HG03066 (cell line): ENCODE data around the gene ANAPC16.
A peak's percentile ranks its signal among the peaks of the same experiment; 100 is the strongest.
"Not testable (repeated sequence)": the region's sequence is repeated elsewhere in the genome, so short reads cannot be mapped to it uniquely, and the experiment has no call there.

Experiments
- ATAC-seq: cut with Tn5 transposase; IDR thresholded peaks from one replicate; pipeline ENCODE4 v1.9.1; 2021; ENCODE audit warnings: low read depth; ENCODE audit not compliant: unreplicated experiment

Gene ANAPC16

DNA sequence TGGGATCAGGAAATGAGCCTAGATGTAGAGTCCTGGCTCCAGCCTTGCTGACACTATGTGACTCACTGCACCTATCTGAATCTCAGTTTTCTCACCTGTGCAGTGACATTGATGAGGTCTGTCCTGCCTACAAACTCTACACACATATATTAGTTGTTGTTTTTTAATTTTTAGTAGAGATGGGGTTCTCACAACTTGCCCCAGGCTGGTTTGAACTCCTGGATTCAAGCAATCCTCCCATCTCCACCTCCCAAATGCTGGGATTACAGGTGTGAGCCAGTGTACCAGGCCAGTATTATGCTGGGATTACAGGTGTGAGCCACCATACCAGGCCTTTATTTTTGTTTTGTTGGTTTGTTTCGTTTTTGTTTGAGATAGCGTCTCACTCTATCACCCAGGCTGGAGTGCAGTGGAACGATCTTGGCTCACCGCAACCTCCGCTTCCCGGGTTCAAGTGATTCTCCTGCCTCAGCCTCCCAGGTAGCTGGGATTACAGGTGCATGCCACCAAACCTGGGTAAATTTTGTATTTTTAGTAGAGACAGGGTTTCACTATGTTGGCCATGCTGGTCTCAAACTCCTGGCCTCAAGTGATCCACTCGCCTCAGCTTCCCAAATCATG is 46.1 kb downstream of the ANAPC16 start:
- peak; percentile 5 for ATAC-seq

DNA sequence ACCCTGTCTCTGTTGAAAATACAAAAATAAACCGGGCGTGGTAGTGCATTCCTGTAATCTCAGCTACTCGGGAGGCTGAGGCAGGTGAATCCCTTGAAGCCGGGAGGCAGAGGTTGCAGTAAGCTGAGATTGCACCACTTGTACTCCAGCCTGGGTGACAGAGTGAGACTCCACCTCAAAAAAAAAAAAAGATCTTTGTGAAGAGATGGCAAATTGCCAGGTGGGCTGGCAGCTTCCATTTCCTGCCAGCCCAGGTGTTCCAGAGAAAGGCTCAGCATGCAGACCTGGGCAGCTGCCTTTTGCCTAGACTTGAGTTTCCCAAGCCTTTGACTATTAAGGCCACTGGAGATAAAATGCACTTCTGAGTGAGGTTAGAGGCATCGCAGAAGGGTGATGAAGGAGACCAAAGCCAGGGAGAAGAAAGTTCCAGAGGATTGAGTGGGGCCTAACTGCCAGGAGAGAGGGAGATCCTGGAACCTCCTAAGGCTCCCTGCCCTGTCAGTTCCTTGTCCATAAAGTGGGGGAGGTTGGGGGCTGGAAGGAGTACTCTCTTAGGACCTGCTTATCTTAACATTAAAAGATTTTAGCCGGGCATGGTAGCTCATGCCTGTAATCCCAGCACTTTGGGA is 47.9 kb downstream of the ANAPC16 start:
- ATAC-seq, result no peak

DNA sequence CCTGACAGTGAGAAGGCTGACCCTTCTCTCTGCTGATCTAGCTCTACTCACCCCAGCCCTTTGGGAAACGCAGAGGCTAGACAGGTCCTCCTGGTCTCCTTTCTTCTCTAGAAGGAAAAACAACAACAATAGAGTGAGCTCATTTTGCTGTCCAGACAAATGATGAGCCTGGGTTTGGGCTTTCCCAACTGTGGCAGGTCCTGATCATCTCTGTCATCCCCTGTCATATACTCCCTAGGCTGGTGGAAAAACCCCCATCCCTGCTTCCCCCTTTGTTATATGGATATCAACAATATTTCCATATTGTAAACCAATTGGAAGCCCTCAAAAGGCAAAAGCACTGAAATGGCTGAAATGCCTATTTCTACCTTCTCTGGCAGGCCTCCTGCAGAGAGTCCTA is 48.7 kb downstream of the ANAPC16 start:
- no peak for ATAC-seq

DNA sequence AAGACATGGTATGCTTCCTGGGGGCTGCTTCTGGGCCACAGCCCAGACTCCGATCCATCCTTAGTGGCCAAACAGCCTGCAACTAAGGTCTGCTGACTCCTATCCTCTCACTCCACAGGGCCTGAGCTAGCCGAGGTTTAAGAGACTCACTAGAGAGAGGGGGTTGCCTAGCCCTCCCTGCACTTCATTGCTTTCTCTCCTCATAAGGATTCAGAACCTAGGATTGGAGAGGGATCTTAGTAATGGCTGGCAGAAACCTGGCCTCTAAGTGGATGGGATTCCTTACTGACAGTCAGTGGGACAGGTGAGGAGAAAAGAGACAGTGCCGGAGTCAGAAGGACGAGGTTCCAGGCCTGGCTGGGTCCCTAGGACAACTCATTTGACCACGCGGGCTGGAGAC is 49.7 kb downstream of the ANAPC16 start:
- ATAC-seq, result no peak

DNA sequence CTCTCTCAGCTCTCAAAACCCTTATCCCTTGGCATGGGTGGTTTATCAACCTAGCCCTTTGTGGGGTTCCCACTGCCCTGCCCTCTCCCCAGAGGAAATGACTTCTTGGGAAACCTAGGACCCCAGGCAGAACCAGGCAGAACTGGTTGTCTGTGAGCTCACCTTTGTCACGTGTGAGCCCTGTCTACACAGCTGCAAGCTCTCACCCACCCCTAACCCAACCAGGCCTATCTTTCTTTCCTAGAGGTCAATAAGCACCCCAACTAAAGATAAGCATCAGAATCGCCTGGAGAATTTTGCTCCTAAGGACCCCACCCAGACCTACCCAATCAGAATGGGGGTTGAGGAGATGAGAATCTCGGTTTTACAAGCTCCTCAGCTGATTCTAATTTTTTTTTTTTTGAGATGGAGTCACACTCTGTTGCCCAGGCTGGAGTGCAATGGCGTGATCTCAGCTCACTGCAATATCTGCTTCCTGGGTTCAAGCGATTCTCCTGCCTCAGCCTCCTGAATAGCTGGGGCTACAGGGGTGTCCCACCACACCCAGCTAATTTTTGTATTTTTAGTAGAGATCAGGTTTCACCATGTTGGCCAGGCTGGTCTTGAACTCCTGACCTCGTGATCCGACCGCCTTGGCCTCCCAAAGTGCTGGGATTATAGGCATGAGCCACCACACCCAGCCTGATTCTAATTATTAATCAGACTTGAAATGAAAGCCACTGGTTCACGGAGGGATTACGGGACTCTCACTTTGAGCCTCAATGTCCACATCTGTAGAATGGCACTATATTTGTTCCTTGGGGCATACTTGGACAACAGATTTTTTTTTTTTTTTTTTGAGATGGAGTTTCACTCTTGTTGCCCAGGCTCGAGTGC is 50.4 kb downstream of the ANAPC16 start:
- ATAC-seq, result no peak

DNA sequence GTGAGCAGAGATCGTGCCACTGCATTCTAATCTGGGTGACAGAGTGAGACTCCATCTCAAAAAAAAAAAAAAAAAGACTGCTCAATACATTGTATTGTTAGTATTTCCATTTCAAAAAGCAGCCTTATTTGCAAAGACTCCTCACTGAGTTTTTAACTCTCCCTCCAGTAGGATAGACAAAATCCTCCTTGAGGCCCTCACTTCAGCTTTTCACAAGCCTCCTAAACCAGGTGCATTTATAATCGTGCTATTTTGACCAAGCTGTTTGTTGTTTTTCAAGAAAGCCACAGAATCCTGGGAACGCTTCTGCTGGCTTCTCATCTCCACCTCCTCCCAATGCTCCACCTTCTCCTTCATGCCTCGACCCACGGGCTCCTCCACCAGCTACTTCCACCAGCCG is 51.6 kb downstream of the ANAPC16 start:
- no peak for ATAC-seq

DNA sequence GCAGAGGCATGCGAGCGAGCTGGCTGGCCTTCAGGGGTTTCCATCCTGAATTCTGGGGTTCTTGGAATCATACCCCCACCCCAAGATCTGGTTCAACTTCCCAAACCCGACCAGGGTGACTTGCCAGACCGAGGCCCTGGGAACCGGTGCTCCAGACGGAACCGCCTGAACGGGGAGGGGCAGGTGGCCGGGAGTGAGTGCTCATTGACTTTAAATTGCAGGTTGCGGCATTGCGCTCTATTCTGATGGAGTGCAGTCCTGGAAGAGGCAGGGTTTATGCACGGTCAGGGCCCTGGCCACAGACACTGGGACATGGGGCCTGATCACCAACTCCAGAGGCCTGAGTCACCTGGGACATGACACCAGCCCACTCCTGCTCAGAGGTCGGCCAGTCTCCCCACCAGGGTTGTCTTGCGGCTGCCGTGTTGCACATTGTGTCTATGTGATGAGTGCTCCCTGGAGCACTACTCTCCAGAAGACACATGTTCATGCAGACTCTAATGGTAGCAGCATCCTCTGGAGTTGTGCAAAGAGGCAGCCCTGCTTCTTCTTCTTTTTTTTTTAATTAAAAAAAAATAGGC is 52.1 kb downstream of the ANAPC16 start:
- no peak for ATAC-seq

DNA sequence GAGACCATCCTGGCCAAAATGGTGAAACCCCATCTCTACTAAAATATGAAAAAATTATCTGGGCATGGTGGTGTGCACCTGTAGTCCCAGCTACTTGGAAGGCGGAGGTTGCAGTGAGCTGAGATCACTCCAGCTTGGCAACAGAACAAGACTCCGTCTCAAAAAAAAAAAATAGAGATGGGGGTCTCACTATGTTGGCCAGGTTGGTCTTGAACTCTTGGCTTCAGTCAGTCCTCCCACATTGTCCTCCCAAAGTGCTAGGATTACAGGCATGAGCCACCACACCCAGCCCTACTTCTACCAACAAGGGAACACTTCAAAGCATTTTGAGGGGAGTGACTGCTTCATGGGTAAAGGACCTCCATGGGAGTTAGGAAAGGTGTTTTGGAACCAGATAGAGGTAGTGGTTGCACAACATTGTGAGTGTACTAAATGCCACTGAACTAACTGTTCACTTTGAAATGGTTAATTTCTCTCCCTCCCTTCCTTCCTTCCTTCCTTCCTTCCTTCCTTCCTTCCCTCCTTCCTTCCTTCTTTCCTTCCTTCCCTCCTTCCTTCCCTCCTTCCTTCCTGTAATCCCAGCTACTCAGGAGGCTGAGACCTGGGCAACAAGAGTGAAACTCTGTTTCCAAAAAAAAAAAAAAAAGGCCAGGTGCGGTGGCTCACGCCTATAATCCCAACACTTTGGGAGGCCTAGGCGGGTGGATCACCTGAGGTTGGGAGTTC is 52.8 kb downstream of the ANAPC16 start:
- ATAC-seq, result not testable (repeated sequence)

DNA sequence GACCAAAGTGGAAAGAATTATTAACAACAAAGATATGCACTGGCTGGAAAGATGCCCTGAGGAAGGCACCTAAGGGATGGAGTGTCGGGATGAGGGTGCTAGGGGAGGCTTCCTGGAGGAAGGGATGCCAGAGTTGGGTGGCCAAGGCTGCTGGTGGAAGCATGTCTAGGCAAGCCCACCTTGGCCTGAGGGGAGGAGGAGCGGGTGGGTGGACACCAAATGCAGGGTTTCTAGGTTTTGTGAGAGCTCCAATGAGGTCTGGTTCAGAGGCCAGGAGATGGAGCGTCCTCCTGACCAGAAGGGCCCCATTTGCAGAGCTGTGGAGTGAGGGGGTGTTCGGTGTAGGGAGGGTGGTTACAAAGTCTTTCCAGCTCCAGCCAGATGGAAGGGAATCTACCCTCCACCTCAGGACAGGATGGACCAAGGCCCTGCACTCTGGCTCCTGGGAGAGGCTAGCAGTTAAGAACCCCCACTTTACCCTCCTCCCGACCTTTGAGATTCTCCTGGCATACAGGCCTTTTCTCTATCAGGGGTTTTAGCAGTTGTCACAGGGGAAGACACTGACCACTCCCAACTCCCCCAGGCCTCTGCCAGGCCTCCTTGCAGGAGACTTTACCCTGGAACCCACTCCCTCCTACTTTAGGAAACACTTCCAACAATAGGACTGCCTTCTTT is 54.9 kb downstream of the ANAPC16 start:
- ATAC-seq, result no peak

DNA sequence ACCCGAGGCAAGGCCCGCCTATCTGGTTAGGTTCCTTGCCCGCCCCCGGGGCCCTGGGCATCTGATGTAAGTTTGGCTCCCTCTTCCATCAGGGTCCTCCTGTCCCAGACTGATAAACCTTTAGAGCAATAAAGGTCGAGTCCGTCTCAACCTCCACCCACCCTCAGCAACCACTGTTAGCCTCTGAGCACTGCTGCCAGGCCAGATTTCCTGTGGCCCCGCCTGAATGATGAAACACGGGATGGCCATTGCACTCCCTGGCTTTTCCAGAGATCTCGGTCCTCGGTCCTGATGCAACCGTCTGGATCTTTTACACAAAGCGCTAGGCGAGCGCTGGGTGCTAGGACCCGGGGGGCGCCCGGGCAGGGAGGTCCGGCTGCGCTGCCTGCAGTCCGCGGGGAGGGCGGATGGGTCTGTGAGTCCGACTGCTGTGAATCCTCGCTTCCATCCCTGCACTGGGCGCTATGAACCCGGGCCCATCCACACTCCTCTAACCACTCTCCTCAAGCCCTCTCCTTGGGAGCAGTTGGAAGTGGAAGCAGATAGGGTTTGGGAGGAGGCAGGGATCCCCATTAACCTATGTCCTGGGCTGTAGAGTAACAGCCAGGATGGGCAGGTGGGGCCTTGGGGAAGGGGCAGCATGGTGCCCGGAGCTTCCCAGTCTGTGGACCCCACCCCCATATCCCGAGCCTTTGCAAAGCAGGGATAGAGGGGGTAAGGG is 57.0 kb downstream of the ANAPC16 start:
- ATAC-seq, result no peak

DNA sequence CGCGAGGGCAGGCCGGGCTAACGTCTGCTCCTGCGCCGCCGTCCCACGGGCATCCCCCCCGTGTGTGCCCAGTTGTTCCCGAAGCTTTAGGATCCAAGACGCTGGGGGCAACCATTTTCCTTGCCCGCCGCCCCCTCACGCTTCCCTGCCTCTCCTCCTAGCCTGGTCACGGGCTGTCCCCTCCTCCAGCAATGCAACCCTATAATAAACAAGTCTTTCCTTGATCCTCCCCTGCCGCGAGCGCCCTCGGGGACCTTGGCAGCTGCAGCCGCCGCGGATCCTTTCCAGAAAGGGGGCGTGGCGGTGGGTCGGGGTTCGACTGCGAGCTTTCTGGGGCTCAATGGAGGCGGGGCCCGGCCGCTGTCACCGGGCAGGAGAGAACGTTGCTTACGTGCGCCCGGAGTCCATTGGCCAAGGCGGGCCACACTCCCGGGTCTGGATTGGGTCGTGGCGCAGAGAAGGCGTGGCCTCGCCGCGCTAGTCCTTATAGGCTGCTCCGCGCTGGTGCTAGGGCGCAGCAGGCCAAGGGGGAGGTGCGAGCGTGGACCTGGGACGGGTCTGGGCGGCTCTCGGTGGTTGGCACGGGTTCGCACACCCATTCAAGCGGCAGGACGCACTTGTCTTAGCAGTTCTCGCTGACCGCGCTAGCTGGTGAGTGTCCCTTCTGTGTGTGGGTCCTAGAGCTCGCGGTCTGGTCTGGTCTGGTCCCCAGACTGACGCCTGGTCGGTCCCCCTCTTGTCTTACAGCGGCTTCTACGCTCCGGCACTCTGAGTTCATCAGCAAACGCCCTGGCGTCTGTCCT is 57.8 kb downstream of the ANAPC16 start, which contains the start of gene DDIT4:
Gene DDIT4, plus strand, starts transcription at position 515 of the 803 bp plus-strand sequence. CDS start 293 bp downstream, outside the sequence.
- ATAC-seq, result peak; percentile 66

DNA sequence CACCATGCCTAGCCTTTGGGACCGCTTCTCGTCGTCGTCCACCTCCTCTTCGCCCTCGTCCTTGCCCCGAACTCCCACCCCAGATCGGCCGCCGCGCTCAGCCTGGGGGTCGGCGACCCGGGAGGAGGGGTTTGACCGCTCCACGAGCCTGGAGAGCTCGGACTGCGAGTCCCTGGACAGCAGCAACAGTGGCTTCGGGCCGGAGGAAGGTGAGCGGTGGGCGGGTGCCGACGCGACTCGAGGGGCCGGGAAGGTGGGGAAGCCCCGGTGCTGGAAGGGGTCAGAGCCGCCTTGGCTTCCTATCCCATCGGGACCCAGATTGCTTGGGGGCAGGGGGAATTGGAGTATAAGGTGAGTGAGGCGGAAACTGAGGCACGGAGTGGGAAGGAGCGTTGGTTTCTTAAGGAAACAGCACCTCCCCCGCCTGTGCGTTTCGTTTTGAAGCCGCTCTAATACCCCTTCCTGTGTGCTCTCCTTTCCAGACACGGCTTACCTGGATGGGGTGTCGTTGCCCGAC is 58.5 kb downstream of the ANAPC16 start:
- no peak for ATAC-seq

DNA sequence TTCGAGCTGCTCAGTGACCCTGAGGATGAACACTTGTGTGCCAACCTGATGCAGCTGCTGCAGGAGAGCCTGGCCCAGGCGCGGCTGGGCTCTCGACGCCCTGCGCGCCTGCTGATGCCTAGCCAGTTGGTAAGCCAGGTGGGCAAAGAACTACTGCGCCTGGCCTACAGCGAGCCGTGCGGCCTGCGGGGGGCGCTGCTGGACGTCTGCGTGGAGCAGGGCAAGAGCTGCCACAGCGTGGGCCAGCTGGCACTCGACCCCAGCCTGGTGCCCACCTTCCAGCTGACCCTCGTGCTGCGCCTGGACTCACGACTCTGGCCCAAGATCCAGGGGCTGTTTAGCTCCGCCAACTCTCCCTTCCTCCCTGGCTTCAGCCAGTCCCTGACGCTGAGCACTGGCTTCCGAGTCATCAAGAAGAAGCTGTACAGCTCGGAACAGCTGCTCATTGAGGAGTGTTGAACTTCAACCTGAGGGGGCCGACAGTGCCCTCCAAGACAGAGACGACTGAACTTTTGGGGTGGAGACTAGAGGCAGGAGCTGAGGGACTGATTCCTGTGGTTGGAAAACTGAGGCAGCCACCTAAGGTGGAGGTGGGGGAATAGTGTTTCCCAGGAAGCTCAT is 59.0 kb downstream of the ANAPC16 start:
- ATAC-seq, result no peak

DNA sequence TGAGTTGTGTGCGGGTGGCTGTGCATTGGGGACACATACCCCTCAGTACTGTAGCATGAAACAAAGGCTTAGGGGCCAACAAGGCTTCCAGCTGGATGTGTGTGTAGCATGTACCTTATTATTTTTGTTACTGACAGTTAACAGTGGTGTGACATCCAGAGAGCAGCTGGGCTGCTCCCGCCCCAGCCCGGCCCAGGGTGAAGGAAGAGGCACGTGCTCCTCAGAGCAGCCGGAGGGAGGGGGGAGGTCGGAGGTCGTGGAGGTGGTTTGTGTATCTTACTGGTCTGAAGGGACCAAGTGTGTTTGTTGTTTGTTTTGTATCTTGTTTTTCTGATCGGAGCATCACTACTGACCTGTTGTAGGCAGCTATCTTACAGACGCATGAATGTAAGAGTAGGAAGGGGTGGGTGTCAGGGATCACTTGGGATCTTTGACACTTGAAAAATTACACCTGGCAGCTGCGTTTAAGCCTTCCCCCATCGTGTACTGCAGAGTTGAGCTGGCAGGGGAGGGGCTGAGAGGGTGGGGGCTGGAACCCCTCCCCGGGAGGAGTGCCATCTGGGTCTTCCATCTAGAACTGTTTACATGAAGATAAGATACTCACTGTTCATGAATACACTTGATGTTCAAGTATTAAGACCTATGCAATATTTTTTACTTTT is 59.7 kb downstream of the ANAPC16 start:
- no peak for ATAC-seq

DNA sequence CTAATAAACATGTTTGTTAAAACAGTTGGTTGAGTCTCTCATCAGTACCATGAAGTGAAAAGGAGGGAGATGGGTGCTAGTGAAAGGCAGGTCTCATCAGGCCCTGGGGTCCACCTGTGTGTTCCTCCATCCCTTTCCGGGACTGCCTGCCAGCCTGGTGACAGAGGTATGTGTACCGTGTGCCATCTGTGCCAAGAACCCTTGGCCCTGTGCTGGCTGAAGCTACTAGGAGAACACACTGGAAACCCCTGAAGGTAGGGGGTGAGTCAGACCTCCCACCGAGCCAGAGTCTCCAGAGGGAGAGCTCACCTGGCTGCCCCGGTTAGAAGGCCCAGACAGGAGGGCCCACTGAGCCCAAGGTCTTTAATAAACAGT is 60.2 kb downstream of the ANAPC16 start:
- no peak for ATAC-seq

DNA sequence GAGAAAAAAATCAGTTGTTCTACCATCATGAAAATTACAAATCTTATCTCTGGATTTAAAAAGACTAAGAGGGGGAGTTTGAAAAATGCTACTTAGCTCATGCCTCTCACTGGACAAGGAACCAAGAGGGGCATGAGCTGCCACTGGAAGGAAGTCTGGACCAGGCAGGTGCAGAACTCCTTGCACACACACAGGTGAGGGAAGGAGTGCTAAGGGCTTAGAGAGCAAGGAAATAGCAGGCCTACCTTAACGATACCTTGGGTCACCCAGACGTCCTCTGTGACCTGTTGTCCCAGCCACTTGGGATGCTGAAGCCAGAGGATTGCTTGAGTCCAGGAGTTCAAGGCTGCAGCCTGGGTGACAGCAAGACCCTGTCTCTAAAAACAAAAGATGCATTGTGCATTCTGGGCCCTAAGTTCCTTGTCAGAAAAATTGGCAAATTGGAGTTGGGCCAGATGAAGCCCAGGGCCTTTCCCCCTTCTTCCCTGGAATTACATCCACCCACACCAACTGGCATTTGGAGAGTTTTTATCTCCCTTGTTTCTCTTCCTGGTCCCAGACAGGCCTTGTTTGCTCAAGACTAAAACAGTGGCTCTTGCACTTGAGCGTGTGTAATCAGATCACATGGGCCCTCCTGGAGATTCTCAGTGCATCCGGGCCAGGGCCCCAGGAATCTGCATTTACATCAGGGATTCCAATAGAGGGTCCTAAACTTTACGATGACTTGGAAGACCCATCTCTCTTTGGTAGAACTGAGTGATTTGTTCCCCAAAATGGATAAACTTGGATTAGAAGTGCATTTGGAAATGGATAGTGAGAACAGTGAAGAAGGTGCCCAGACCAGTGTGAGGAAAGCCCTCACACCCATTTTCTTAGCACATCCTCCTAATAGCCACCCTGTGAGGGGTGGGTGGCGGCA is 60.9 kb downstream of the ANAPC16 start:
- no peak for ATAC-seq
